Measurements from ENCODE around the gene RAP1A.

RAP1A gene

GRCh38 chr1:111762332-111762731 is 142.7 kb downstream of the RAP1A start:
- no peak for DNase-seq (ENCODE audit: insufficient read length, low spot score)
- no peak for TF ChIP-seq CTCF (IDR thresholded peaks at IDR 0.05; ENCODE audit: insufficient read depth, missing control alignments)
- FAIRE-seq = no peak
